Karpas-422 (cell line): ENCODE measurements around the gene TAOK3. TPM values are rescaled to one million over a fixed set of nuclear protein-coding genes. Genes with fewer than 3 reads are reported as not detected.

Source experiments
- DNase-seq: peaks from one replicate; pipeline ENCODE4 v3.0.0-alpha.2; 2015
- H2AFZ ChIP-seq: fragments of 200-600 bp; sonication (generic); 2 replicates; pipeline ENCODE4 v1.6.1; 2014; ENCODE audit warnings: antibody characterized with exemption, low read length, mixed read lengths
- H3K27ac ChIP-seq: fragments of 200-600 bp; sonication (generic); 2 replicates; pipeline ENCODE4 v1.5.1; 2014; ENCODE audit warnings: mild to moderate bottlenecking, low read length, moderate library complexity
- H3K27me3 ChIP-seq: fragments of 200-600 bp; sonication (generic); 2 replicates; pipeline ENCODE4 v1.6.1; 2014; ENCODE audit warnings: low read length, mixed read lengths
- H3K36me3 ChIP-seq: fragments of 200-600 bp; sonication (generic); 2 replicates; pipeline ENCODE4 v1.6.1; 2014; ENCODE audit warnings: low read length, mixed read lengths; ENCODE audit not compliant: insufficient read depth
- H3K4me1 ChIP-seq: fragments of 200-600 bp; sonication (generic); 2 replicates; pipeline ENCODE4 v1.6.1; 2014; ENCODE audit warnings: mild to moderate bottlenecking, low read length, mixed read lengths
- H3K4me2 ChIP-seq: fragments of 200-600 bp; sonication (generic); 2 replicates; pipeline ENCODE4 v1.6.1; 2014; ENCODE audit warnings: low read length, low read depth, mild to moderate bottlenecking; ENCODE audit not compliant: poor library complexity, severe bottlenecking
- H3K4me3 ChIP-seq: fragments of 200-600 bp; sonication (generic); 2 replicates; pipeline ENCODE4 v1.5.1; 2014; ENCODE audit warnings: mild to moderate bottlenecking, antibody characterized with exemption, low read length, mixed read lengths
- H3K79me2 ChIP-seq: fragments of 200-600 bp; sonication (generic); 2 replicates; pipeline ENCODE4 v1.6.1; 2014; ENCODE audit warnings: mild to moderate bottlenecking, low read length, mixed read lengths
- H3K9ac ChIP-seq: fragments of 200-600 bp; sonication (generic); 2 replicates; pipeline ENCODE4 v1.6.0; 2014; ENCODE audit warnings: low read length
- H3K9me2 ChIP-seq: fragments of 200-600 bp; sonication (generic), shearing (Covaris generic); replicated peaks from 2 replicates; pipeline ENCODE4 v1.6.0; 2014; ENCODE audit warnings: mild to moderate bottlenecking, low read length, moderate library complexity; ENCODE audit not compliant: insufficient read depth
- H3K9me3 ChIP-seq: fragments of 300-700, 200-600 bp; sonication (generic); 2 replicates; pipeline ENCODE4 v1.6.1; 2014; ENCODE audit warnings: low read length, mixed read lengths
- H4K20me1 ChIP-seq: fragments of 200-600 bp; sonication (generic); 2 replicates; pipeline ENCODE4 v1.6.1; 2014; ENCODE audit warnings: mild to moderate bottlenecking, antibody characterized with exemption, low read length, low read depth; ENCODE audit not compliant: insufficient read depth
- total RNA-seq: library from RNA; depleted of rRNA; stranded (reverse); fragments of >200 nt; shearing (Covaris generic); gene quantifications from 2 replicates; pipeline ENCODE4 v1.2.3, GENCODE V29; 2014; ENCODE audit warnings: low replicate concordance

TAOK3 gene
- total RNA-seq, 1 experiment from 2014 or later, result 86.7 TPM

DNA sequence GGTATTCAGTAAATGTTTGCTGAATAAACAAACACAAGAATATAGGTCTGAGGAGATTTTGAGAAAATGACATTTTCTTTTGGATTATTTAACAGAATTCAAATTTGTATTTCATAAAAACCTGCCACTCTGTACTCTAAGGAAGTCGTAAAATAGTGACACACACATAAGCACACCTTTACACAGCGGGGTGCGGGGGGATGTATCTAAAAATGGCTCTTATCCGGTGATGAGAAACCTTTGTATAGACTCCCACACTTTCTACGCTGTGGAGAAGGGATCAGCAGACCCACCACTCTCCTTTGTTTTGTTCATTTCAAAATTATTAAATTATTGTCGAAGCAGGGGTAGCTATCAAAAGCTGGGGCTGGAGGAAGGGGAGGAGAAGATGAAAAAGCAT is 178.7 kb downstream of the TAOK3 start:
- no peaks in the 10 kb centered on the region for H4K20me1 ChIP-seq
- no peaks in the 10 kb centered on the region for H3K9me3 ChIP-seq
- no peaks in the 10 kb centered on the region for H3K4me1 ChIP-seq
- DNase-seq, result no peak
- H3K27me3 ChIP-seq, result no peaks in the 10 kb centered on the region
- no peak overlapping the region for H3K9ac ChIP-seq
- 0 out of 2 replicates have a peak, but pooled peaks cover 5% of the 10 kb centered on the region for H3K79me2 ChIP-seq
- no peak overlapping the region for H3K27ac ChIP-seq
- no peak overlapping the region for H3K4me2 ChIP-seq
- H3K36me3 ChIP-seq, result peaks cover 31% of the 10 kb centered on the region
- H3K9me2 ChIP-seq, result no peaks in the 10 kb centered on the region
- H3K4me3 ChIP-seq, result no peak overlapping the region
- H2AFZ ChIP-seq, result no peak overlapping the region

DNA sequence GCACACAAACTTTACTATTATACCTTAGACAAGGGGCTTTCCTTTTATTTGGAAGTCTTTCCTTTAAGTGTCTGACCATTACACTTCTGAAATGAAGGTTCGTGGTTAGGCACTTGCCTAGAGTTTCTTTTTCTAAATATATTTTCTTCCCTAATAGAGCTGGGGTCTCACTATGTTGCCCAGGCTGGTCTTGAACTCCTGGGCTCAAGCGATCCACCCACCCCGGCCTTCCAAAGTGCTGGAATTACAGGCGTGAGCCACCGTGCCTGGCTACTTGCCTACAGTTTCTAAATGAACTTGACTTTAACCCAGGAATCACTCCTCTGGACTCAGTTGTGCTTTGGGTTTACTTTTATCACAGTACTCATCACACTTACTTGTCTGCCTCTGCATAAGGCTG is 179.2 kb downstream of the TAOK3 start:
- Histone ChIP-seq H3K4me2 (no peak overlapping the region), H3K4me1 (no peaks in the 10 kb centered on the region), H3K27me3 (no peaks in the 10 kb centered on the region), H3K27ac (no peak overlapping the region), H4K20me1 (no peaks in the 10 kb centered on the region), H3K9ac (no peak overlapping the region), H3K9me3 (no peaks in the 10 kb centered on the region), H3K9me2 (no peaks in the 10 kb centered on the region), H3K36me3 (peaks cover 26% of the 10 kb centered on the region), H2AFZ (no peak overlapping the region), H3K4me3 (no peak overlapping the region), H3K79me2 (0 out of 2 replicates have a peak, but pooled peaks cover 6% of the 10 kb centered on the region)
- DNase-seq, result no peak

DNA sequence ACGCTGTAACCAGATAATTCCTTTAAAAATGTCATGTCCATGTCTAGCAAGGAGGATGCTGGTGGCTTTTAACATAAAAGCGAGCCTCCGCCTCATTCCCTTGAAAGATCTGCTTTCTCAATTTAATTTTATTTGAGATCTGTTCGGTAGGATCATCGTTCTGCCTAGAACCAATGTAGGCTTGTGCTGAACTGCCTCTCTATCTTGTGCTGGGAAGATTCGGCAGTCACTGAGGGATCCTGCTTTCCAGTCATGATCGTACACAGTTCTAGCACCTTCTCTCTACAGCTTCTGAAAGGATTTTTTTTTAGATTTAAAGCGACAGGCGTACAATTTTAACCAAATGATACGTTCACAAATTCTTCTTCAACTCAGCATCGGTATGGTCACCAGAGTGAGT is 182.4 kb downstream of the TAOK3 start:
- Histone ChIP-seq H3K36me3 (peaks cover 9% of the 10 kb centered on the region; the same call in 1 of the 2 replicates), H3K4me3 (no peak overlapping the region), H4K20me1 (no peaks in the 10 kb centered on the region), H3K4me1 (peaks cover 18% of the 10 kb centered on the region), H3K9me3 (no peaks in the 10 kb centered on the region), H3K9me2 (no peaks in the 10 kb centered on the region), H3K4me2 (no peak overlapping the region), H3K9ac (no peak overlapping the region), H3K27me3 (no peaks in the 10 kb centered on the region), H3K27ac (no peak overlapping the region), H2AFZ (no peak overlapping the region), H3K79me2 (peaks cover 24% of the 10 kb centered on the region)
- DNase-seq, result no peak

DNA sequence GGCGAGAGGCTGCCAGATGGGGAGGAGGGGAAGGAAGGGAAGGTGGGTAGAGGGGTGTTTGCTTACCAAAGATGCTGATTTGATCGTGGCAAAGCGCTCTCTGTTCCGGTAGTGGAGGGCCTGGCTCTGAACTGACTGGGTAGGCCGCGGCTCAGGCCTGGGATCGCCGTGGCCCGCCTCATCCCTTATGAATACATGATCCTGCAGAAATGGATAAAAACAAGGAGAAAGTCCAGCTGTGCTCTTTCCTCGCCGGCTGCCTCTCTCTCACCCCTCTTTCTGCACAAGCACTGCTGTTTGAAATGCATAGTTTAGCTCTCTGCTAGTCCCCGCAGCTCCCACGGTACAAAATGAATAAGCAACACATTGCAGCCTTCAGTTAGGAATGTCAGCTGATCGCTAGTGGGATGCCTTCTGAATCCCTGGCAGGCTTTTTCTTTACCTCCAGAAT is 182.9 kb downstream of the TAOK3 start:
- peaks cover 25% of the 10 kb centered on the region for H3K79me2 ChIP-seq
- no peak overlapping the region for H3K9ac ChIP-seq
- no peaks in the 10 kb centered on the region for H4K20me1 ChIP-seq
- no peak overlapping the region for H3K4me3 ChIP-seq
- no peak overlapping the region for H2AFZ ChIP-seq
- no peaks in the 10 kb centered on the region for H3K9me2 ChIP-seq
- H3K36me3 ChIP-seq, result peaks cover 10% of the 10 kb centered on the region; the same call in 1 of the 2 replicates
- no peak overlapping the region for H3K27ac ChIP-seq
- H3K4me1 ChIP-seq, result peaks cover 22% of the 10 kb centered on the region
- no peaks in the 10 kb centered on the region for H3K9me3 ChIP-seq
- no peak overlapping the region for H3K4me2 ChIP-seq
- no peaks in the 10 kb centered on the region for H3K27me3 ChIP-seq
- no peak for DNase-seq

DNA sequence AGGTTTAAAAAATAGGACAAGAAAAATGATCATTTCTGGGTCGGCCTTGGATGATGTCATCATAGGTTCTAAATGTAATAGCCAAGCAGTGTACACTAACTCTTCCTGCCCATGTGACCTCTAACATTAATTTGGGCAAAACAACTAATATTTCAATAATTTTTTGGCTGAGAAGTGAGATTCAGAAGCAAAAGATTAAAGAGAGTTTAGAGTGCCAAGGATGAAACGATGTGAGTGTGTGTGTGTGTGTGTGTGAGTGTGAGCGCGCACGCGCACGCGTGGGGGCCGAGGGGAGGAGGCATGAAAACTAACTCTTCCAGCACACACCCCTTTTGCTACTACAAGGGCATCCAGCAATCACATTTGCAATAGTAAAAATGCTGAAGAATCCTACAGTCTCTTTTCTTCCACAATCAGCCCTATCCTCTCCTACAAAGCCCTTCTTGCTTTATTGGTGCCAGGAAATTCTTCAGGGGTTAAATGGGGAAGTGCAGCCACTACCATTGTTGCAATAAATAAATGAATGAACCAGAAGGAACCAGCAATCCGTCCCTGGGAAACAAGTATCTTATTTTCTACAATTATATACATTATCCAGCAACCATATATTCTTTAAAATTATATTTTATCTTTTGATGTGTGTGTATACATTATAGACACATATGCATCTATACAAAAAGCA is 183.9 kb downstream of the TAOK3 start:
- H3K36me3 ChIP-seq, result peaks cover 5% of the 10 kb centered on the region; the same call in 1 of the 2 replicates
- H3K4me2 ChIP-seq, result no peak overlapping the region
- H3K4me3 ChIP-seq, result no peak overlapping the region
- no peak overlapping the region for H3K9ac ChIP-seq
- H4K20me1 ChIP-seq, result no peaks in the 10 kb centered on the region
- DNase-seq, result no peak
- H3K79me2 ChIP-seq, result peaks cover 30% of the 10 kb centered on the region
- peaks cover 31% of the 10 kb centered on the region for H3K4me1 ChIP-seq
- no peaks in the 10 kb centered on the region for H3K9me3 ChIP-seq
- no peaks in the 10 kb centered on the region for H3K27me3 ChIP-seq
- H3K27ac ChIP-seq, result no peak overlapping the region
- no peak overlapping the region for H2AFZ ChIP-seq
- H3K9me2 ChIP-seq, result no peaks in the 10 kb centered on the region

DNA sequence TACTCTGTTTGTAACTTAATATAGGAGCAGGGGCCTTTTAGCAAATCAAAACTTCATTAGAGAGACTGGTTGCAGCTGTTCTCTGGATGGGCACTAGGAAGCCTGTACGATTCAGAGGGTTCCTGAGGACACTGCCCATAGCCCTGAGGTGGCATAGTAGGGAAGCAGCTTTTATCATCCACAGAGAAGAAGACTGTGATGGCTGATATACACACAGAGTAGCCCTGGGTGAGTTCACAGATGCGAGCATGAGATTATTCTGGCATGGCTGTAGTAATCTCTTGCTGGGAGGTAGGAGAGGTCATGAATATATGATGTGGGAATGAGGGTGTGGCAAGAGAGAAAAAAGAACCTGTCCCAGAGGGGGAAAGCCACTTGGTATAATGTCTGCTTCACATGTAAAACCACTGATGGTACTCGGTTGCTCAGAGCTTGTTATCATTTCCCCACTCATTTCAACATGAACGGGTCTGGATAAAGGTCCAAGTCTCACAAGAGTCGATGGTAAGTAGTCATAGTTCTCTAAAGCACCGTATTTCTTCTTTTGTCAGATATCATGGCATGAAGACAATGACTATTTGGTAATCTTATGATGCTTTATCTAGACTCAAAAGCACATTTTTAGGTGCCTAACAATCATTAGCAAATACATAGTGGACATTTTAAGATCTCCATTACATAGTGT is 184.8 kb downstream of the TAOK3 start:
- DNase-seq, result no peak
- 0 out of 2 replicates have a peak, but pooled peaks cover 4% of the 10 kb centered on the region for H3K36me3 ChIP-seq
- no peaks in the 10 kb centered on the region for H3K9me3 ChIP-seq
- H3K4me3 ChIP-seq, result no peak overlapping the region
- H3K79me2 ChIP-seq, result peaks cover 35% of the 10 kb centered on the region
- H3K9me2 ChIP-seq, result no peaks in the 10 kb centered on the region
- no peak overlapping the region for H3K4me2 ChIP-seq
- peaks cover 40% of the 10 kb centered on the region for H3K4me1 ChIP-seq
- H4K20me1 ChIP-seq, result no peaks in the 10 kb centered on the region
- no peak overlapping the region for H3K9ac ChIP-seq
- no peaks in the 10 kb centered on the region for H3K27me3 ChIP-seq
- H2AFZ ChIP-seq, result no peak overlapping the region
- no peak overlapping the region for H3K27ac ChIP-seq

DNA sequence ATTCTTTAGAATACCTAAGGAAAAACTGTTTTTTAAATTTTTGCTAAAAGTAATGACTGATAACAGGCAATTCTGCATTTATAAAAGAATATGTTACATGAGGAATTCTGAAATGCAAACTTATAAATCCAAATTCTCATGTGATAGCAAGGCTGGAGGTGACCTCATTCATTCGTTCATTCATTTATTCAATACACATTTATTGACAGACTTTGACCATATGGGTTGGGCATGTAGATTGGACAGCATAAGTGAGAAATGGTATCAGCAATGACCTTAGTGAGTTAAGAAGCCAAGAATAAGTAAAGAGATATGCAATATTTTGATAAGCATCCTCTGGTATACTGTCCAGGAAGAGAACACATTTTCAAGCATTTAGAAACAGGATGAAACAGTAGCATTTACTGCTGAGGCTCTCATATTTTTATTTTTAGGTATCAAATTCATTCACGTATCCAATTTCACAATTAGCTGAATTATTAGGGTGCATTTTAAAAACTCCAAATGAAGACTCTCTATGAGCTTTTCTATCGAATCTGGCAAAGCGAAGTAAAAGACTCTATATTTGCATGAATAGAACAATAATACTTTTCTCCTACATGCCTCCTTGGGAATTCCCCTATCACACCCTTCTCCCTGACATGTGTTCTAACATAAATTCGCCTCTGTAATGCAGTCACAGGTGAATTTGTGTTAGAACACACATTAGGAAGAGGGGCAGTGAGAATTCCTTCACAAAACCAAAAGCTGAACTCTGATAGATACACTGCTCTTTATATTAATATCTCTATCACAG is 186.9 kb downstream of the TAOK3 start:
- H3K27ac ChIP-seq, result peak overlapping the region; percentile 40
- peaks cover 9% of the 10 kb centered on the region; the same call in 1 of the 2 replicates for H3K36me3 ChIP-seq
- DNase-seq, result no peak
- H3K79me2 ChIP-seq, result peaks cover 39% of the 10 kb centered on the region
- no peak overlapping the region for H3K4me3 ChIP-seq
- 0 out of 2 replicates have a peak overlapping the region, but pooled peaks have one; percentile 13 for H3K9ac ChIP-seq
- H3K9me2 ChIP-seq, result no peaks in the 10 kb centered on the region
- H3K27me3 ChIP-seq, result no peaks in the 10 kb centered on the region
- H3K4me1 ChIP-seq, result peaks cover 56% of the 10 kb centered on the region
- no peaks in the 10 kb centered on the region for H4K20me1 ChIP-seq
- H2AFZ ChIP-seq, result no peak overlapping the region
- no peak overlapping the region for H3K4me2 ChIP-seq
- H3K9me3 ChIP-seq, result no peaks in the 10 kb centered on the region

DNA sequence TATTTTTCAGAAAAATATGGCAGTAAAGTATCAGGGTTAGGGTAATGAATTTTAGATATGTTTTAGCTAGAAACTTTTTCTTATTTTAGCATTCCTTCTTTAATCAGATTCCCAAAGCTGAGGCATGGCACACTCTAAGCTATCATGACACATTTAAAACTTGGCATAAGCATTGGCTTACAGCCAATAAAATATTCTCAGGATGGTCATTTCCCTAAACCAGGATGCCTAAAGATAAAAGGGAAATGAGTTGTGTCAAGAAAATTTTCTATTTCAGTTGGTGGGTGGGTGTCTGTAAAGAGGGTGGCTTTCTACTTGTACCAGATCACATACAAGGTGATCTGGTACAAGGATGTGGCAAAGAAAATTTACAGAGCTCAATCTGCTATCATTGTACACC is 189.0 kb downstream of the TAOK3 start:
- H4K20me1 ChIP-seq, result no peaks in the 10 kb centered on the region
- H3K36me3 ChIP-seq, result peaks cover 12% of the 10 kb centered on the region; the same call in 1 of the 2 replicates
- peak overlapping the region; percentile 38 for H3K4me2 ChIP-seq
- no peaks in the 10 kb centered on the region for H3K27me3 ChIP-seq
- H3K79me2 ChIP-seq, result peaks cover 39% of the 10 kb centered on the region
- H3K9me3 ChIP-seq, result no peaks in the 10 kb centered on the region
- H3K27ac ChIP-seq, result peak overlapping the region; percentile 69
- H3K9ac ChIP-seq, result no peak overlapping the region
- H3K4me3 ChIP-seq, result no peak overlapping the region
- peaks cover 56% of the 10 kb centered on the region for H3K4me1 ChIP-seq
- no peaks in the 10 kb centered on the region for H3K9me2 ChIP-seq
- DNase-seq, result no peak
- H2AFZ ChIP-seq, result no peak overlapping the region
